GM19023 (cell line): ENCODE measurements around the gene TNS1.

Experiments used
- ATAC-seq: cut with Tn5 transposase; IDR thresholded peaks from one replicate; pipeline ENCODE4 v1.9.1; 2021; ENCODE audit warnings: mild to moderate bottlenecking, moderate library complexity; ENCODE audit not compliant: unreplicated experiment

Gene TNS1

DNA sequence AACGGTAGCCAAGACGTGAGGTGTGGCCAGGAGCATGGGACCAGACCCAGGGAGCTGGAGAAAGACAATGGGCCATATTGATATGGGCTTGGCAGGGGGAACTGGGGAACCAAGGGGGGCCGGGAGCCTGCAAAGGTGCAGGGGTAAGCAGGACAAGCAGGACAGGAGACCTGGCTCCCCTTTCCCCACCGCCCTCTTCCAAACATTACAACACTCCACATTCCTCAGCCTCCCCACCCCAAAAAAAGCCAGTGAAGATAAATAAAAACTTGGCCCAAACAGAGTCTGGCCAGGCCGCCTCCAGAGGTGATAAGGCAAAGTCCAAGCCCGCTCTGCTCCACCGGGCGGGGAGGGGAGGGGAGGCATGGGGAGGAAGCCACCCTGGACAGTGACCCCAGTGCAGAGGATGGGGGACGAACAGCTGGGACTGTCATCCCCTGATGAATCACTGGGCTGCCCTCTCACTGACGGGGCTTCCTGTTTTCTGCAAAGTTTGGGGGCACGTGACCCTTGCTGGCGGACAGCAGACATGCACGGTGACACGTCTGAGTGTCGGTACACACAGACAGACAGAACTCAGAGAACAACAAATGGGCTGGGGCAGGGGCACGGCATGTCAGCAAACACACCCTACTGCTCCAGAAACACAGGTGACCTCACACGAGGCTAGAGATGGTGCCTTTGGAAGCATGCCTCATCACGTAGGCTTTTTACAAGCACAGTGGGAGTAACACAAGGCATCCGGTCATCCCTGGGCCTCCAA, 100.2 kb downstream of the TNS1 start:
- ATAC-seq: no peak

DNA sequence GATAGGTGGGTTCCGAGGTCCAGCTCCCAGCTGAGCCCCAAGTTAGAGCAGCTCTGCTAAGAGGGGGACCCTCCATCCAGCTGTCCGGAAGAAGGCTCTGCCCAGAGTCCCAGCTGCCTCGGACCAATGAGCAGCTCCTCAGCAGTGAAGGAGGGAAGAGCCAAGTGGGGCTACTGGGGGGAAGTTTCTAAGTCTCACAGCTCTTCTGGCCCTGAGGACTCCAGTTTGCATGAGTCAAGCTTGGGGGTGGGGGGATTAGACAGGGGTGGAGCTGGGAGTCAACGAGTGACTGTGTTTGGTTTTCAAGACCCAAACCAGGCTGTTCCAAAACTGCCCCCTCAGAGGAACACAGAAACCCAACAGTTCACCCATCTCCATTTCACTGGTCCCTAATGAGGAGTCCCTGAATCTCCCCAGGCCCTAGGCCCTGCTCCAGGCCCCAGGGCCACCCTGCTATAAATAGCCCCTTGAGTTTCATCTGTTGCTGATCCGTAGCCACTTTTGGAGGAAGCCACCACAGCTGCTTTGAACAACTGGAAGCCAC, 100.9 kb downstream of the TNS1 start:
- ATAC-seq: no peak

DNA sequence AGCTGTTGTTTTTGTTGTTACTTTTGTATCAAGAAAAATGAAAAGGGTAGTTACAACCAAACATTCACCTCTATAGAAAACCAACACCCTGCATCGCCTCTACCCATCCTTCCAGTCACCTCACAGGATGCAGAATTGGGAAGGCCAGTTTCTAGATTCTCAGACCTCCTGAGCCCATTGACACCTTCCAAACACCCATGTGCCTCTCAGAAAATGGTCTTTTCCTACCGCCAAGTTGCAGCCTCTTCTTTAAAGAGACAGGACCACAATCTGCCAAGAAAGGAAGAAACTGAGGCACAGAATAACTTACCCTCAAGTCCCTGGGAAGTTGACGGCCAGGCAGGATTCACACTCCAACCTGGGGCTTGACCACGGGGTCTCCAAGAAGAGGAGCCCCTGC, 101.4 kb downstream of the TNS1 start:
- no peak for ATAC-seq

DNA sequence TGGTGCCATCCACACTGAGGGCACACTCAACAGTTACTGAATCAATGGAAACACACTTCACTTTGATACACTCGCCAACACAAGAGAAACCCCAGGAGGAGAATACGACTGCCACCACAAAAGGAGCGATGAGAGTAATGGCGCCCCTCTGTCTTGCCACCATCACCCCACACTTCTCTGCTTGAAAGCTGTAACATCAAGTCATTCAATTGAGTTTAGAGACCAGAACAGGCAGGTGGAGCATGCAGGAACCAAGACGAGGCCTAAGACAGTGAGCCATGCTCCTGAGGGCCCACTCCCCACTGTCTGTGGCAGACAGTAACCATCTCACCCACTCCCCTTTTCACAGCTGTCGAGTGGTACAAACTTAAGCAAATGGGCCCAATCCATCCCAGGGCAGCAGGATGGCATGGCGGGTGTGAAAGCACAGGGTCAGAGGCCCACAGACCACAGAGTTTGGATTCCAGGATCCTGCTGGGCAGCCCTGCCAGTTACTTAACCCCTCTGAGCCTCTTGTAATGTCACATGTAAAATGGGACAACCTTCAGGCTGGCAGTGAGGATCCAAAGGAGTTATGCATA, 101.9 kb downstream of the TNS1 start:
- no peak for ATAC-seq

DNA sequence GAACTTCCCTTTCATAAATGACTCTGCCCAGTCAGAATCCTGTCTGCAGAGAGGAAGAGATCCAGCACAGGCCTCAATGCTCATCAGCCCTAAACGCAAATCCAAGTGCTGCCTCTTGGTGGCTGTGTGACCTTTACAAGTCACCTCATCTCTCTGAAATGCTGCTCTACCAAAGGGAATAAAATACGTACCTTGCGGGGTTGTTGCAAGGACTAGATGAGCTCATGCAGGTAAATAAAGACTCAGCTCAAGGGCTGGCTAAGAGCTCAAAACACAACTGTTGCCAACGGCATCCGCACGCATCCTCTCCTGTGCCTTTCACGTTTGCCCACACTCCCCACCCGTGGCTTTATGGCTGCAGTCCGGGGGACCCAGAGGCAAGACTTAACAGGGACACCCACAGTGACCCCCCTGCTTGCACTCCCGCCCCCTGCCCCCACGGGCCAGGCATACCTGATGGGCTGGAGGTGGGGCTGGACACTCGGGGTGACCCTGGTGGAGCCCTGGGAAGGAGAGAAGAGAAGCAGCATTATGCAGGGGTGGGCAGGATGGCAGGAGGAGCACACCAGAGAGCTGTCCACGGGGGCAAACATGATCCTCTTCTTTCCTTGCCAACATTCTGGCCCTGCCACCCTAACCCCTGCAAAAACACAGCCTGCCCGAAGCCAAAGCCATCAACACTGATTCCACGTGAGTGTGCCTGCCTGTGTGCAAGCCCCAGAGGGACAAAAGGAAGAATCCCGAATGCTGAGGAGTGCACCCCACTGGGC, 102.6 kb downstream of the TNS1 start:
- no peak for ATAC-seq

DNA sequence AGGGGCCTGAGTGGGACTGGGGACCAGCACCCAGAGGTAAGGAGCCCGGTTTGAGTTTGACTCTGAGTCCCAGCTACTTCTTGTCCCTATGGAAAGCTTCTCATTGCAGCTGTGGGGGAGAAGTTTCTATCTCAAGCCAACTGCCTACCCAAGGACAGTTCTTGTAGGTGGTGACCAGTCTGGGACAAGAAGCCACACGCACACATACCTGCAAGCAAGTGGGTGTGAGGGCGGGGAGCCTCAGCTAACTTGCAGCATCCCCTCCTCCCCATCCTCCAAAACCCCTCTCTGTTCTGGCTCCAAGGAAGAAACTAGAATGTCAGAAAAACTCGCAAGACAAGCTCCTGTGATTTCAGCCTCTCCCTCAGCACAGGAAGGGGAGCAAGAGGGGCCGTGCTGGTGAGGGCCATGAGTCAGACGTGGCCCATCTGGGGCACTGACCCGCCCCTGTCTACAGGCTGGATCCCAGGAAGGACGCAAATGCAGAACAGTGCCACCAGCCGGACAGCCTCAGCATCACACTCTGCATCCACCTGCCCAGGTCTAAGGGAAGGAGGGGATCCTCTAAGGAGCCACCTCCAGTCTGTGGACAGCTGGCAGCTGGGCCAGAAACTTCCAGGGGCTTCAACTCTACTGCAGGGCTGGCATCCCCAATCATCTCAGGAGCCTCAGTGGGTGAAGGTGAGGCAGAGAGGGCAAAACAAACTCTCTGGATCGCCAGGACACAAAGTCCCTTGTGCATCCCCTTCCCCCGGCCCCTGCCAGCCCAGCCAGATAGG, 103.4 kb downstream of the TNS1 start:
- no peak for ATAC-seq

DNA sequence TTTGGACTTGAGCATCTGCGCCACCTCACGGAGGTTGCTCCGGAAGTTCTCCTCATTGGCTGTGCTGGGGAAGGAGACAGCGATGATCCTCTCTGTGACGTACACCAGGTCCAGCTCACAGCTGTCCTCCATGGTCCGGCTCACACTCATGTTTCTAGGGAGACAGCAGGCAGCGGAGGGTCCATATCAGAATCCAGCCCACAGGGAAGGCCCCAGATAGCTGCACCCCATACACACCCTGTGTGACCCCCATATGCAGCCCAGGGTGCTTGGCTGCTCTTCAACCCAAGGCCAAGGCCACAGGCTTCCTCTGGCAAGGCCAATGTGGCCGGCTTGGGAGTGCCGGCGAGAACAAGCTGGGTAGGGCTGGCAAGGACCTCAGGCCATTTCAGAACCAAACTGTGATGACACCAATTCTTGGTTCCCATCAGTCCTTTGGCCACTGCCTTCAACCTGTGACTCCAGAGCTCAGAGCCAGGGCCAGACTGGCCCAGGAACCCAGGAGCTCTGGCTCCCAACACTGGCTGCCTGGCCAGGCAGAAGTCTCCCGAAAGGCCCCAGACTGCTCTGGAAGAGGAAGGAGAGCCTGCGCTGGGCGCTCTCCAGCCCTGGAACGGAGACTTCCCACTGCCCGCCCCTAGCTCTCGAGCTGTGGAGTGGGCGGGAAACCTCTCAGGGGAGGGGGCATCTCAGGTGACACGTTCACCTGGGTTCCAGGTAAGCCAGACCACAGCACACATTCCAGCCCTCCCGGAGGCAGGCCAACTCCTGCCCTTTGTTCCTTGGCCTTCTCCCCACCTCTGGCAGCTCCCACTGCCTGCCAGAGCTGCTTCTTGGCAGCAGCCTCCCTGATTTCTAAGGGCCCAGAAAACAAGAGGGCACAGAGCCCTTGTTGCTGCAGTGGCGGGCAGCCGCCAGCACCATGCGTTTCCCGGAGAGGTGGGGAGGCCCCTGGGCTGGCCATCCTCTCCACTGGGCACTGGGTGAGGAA, 104.7 kb downstream of the TNS1 start:
- no peak for ATAC-seq

DNA sequence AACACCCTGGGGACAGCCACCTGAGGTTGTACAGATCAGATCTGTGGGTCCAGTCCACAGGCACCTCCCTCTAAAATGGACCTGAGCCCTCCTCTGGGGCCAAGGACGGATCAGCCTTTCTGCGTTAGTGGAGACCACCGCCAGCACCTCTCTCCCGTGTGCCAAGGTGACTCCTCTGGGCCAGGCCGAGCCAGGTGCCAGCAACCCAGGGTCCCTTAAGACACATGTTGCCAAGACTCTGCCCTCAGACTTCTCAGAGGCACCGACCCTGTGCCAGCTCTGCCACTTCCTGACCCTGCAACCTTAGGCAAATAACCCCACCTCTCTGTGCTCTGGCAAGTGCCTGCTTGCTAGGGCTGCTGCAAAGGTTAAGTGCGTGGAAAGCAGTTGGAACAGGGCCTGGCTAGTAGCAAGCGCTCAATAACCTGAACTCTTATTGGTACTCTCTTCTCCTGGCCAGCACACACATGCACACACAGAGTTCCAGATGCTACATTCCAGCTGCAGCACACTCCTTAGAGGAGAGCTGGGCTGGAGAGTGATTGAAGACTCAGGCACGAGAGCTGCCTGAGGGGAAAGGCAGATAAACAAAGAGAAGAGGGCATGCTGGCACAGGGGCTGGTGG, 105.6 kb downstream of the TNS1 start:
- no peak for ATAC-seq

DNA sequence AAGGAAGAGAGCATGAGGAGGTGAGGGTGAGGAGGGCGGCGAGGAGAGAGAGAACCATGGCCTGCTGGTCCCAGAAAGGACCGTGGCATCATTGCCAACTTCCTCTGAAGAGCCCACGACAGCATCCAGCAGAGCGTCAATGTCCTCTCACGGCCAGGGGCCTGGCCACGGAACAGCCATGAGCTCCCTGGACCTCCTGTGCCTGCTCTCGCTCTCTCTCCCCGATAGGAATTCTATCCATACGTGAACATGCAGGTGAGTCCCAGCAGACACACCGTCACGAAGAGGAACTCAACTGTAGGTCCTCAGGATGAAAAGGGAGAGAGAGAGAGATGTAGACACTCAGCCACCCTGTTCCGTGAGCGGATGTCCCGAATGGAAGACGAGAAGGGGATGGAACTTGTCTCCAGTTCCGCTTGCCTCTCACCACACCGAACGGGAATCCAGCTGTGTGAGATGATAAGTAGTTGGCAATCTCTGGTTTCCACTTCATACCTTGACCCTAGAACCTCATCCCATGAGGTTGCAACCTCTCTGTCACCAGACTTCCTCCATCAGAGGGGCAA, 107.6 kb downstream of the TNS1 start:
- ATAC-seq: no peak

DNA sequence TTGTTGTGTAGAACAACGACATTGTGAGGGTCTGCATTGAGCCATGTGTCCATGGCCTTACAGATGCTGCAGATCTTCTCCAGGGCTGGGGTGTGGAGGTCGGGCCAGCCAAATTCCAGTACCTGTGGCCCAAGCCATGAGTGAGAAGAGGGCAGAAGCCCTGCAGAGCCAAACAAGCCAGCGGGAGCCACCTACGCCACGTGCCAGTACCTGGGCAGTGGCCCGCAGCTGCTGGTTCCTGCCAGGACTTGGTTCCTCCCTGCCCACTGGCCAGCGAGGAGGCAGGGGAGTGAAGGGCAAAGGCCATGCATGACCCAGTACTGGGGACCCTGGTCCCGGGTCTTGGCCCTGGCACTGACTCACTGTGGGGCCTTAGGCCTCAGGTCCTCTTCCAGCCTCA, 109.4 kb downstream of the TNS1 start:
- ATAC-seq: no peak

DNA sequence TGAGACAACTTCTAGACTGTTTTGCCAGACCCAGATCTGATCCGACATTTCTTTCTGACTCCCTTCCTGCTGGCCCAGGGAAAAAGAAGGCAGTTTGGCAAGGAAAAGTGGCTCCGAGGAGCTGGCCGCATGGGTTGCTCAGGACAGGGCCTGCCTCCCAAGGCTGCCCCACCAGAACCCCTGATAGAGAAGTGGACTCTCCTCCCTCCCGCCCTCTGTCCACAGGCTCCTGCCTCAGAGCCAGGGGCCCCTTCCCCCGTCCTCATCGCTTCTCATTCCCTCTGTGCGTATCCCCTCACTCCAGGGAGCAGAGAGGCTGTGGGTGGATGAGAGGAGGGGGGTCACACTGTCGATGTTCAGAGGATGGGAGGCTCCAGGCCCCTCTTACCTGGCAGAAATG, 110.2 kb downstream of the TNS1 start:
- ATAC-seq: no peak

DNA sequence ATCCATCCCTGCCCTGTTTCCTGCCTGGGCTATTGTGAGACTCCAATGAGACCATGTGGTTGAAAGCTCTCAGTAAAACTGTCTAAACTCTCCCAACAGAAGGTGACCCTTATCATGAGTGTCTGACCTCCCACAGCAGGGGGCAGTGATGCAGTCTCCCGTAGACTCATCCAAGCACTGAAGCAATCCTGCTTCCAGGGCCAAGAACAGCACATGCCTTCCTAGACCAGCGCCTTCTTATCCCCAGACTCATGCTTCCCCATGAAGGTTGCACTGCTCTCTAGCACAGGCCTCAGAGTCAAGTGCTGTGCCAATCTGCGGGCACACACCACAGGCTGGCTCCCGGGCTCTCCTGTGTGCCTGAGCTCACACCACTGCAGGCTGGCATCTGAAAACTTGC, 112.3 kb downstream of the TNS1 start:
- no peak for ATAC-seq

DNA sequence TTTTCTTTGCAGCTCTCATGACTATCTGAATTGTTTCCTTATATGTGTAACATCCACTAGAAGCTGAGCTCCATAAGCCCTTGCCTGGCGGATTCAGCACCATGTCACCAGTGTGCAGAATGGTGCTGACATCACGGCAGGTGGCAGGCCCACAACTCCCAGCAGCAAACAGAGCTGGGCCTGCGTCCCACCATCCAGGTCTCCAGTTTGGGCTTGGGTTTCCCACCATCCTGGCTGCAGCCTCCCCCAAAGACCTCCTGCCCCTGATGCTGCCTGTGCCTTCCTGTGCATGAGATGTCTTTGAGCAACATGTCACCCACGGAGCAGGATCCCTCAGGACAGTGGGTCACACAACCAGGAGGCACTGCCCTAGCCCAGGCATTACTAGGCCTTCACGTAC, 113.1 kb downstream of the TNS1 start:
- ATAC-seq: no peak

DNA sequence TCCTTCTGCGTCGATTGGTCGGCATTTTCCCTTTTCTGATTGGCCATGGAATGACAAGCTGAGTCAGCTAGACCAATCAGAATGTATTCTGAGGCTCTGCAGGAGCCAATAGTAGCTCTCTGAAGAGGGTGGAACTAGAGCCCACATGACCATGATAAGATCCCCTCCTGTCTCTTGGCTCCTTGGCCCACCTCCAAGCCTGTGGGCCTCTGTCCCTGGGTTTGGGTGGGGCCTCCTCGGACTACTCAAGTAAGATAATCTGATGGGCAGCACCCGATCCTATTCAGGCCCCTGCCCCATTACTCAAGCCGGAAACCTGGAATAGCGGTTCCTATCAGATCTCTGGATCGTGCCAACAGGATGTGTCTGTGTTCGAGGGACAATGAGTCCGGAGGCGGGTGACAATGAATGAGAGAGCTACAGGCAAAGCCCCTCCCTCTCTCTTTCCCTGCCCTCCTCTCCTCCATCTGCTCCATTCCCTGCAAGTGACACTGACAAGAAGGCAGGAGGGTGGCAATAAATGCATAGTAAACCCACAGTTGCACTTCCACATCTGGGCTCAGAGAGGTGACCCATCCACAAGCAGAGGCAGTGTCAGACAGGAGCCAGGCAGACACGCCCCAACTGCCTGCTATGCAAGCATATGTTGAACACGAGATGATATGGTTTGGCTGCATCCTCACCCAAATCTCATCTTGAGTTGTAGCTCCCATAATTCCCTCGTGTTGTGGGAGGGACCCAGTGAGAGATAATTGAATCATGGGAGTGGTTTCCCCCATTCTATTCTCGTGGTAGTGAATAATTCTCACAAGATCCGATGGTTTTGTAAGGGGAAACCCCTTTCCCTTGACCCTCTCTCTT, 114.7 kb downstream of the TNS1 start:
- ATAC-seq: no peak

DNA sequence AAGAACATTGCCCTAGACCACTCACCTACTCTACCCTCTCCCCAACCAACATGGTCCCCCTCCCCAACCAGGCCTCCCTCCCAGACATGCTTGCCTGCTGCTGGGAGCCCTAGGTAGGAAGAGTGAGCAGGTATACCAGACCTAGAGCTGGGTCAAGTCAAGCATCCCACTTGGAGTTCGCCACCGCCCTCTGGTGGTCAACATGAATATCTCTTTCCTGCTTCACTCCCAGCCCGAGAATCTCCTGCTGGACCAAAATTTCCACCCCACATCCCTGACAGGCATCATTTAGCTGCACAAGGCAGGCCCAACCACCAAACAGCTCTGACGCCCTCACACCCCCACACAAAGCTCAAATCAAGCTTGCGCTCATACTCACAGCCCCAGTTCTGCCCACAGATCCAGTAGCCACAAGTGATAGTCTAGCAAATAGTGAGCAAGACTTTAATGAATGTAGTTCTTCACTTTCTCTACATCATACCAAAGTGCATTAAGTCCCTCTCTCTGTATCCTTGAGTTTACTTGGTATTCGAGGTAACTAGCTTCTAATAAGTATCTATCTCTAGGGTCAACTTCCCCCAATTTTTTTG, 116.0 kb downstream of the TNS1 start:
- ATAC-seq: peak; percentile 57

DNA sequence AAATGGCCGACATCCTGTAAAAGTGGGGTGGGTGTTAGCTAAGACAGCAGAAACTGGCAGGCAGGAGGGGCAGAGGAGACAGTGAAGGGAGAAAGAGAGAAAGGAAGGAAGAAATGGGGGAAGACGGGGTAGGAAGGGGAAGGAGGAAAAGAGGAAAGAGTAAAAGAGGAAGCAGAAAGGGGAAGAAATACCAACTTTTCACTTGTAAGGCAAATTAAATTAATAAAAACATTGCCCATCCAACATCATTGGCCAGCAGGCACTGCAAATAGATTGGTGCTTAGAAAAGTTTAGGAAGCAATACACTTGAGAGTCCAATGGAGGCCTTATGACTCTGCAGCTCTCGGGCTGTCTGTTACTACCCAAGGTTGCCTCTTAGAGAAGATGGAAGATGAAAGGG, 116.7 kb downstream of the TNS1 start:
- no peak for ATAC-seq

DNA sequence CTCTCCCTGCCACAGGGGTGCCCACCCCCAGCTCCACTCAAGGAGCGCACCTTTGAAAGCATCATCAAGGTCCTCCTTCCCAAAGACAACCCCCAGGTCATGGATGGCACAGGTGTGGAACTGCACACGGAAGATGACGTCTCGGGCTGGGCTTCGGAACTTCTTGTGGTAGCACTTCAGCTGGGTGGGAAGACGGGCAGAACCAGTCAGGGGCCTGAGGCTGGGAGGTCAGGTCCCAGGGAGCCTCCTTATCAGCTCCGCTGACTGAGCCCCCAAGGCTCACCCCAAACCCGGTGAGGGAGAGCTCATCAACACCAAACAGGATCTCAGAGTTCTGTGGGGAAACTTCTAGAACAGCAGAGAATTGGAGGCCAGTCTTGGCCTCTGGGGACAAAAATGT, 117.8 kb downstream of the TNS1 start:
- ATAC-seq: no peak

DNA sequence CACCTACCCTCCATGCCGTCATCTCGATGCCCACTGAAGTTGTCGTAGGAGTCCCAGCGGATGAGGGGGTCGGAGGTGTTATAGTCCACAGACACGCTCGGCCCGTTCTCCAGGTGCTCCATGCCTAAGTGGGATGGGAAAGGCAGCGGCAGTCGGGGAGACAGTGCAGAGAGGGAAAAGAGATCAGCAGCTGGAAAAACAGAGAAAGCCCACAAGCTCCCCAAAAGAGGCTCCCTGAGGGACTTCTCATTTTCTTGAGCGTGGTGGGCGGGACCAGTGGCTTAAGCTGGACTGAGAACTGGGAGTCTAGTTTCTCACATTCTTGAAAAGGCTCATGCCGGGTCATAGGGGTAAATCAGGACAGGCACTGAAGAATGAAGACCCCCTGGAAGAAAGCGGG, 121.9 kb downstream of the TNS1 start:
- no peak for ATAC-seq
